OCI-LY1 (cell line): ENCODE results near the gene IGSF6.

Experiments
- H2AFZ ChIP-seq: fragments of 200-600 bp; sonication (generic), shearing (Covaris generic); 2 replicates; pipeline ENCODE4 v1.6.0; 2014; ENCODE audit warnings: antibody characterized with exemption, mild to moderate bottlenecking, low read length
- H3F3A ChIP-seq: fragments of 200-600 bp; sonication (generic), shearing (Covaris generic); 2 replicates; pipeline ENCODE4 v1.6.0; 2014; ENCODE audit warnings: mild to moderate bottlenecking, antibody characterized with exemption, low read length, moderate library complexity; ENCODE audit not compliant: insufficient read depth
- H3K27ac ChIP-seq: fragments of 200-600 bp; sonication (generic); 2 replicates; pipeline ENCODE4 v1.5.1; 2014; ENCODE audit warnings: low read length, mixed run types, mild to moderate bottlenecking, low read depth; ENCODE audit not compliant: poor library complexity, severe bottlenecking
- H3K27me3 ChIP-seq: fragments of 200-600 bp; sonication (generic); 2 replicates; pipeline ENCODE4 v1.6.0; 2014; ENCODE audit warnings: antibody characterized with exemption, mild to moderate bottlenecking, low read length, moderate library complexity; ENCODE audit not compliant: insufficient read depth
- H3K36me3 ChIP-seq: fragments of 200-600 bp; sonication (generic); 2 replicates; pipeline ENCODE4 v1.6.1; 2014; ENCODE audit warnings: mild to moderate bottlenecking, antibody characterized with exemption, low read length, moderate library complexity, mixed read lengths; ENCODE audit not compliant: insufficient read depth
- H3K4me1 ChIP-seq: fragments of 200-600 bp; sonication (generic); 2 replicates; pipeline ENCODE4 v1.5.1; 2014; ENCODE audit warnings: mild to moderate bottlenecking, low read length, moderate library complexity; ENCODE audit not compliant: insufficient read depth, severe bottlenecking
- H3K4me2 ChIP-seq: fragments of 200-600 bp; sonication (generic), shearing (Covaris generic); 2 replicates; pipeline ENCODE4 v1.6.1; 2014; ENCODE audit warnings: low read length
- H3K4me3 ChIP-seq: fragments of 200-600 bp; sonication (generic); 2 replicates; pipeline ENCODE4 v1.5.1; 2014; ENCODE audit warnings: low read length, low read depth, mild to moderate bottlenecking, mixed read lengths; ENCODE audit not compliant: poor library complexity, severe bottlenecking
- H3K79me2 ChIP-seq: fragments of 200-600 bp; shearing (Covaris generic); 2 replicates; pipeline ENCODE4 v1.6.1; 2016; ENCODE audit warnings: mixed run types, low read length, mixed read lengths; ENCODE audit not compliant: insufficient read depth
- H3K9ac ChIP-seq: fragments of 200-600 bp; sonication (generic), shearing (Covaris generic); 2 replicates; pipeline ENCODE4 v1.6.1; 2014; ENCODE audit warnings: mild to moderate bottlenecking, low read length, mixed read lengths
- H3K9me2 ChIP-seq: fragments of 200-600 bp; sonication (generic), shearing (Covaris generic); 2 replicates; pipeline ENCODE4 v1.6.1; 2014; ENCODE audit warnings: low read depth, mild to moderate bottlenecking, low read length, mixed read lengths
- H3K9me3 ChIP-seq: fragments of 200-600 bp; shearing (Covaris generic); 2 replicates; pipeline ENCODE4 v1.6.1; 2014; ENCODE audit warnings: low read length, mixed read lengths
- H4K20me1 ChIP-seq: fragments of 200-600 bp; sonication (generic), shearing (Covaris generic); 2 replicates; pipeline ENCODE4 v1.6.0; 2016; ENCODE audit warnings: mild to moderate bottlenecking, low read length; ENCODE audit not compliant: insufficient read depth
- CTCF ChIP-seq: fragments of 200-600 bp; sonication (generic), shearing (Covaris generic); IDR thresholded peaks from 2 replicates; pipeline ENCODE4 v1.5.1; 2017; ENCODE audit warnings: mild to moderate bottlenecking, antibody characterized with exemption, low read length, moderate library complexity, mixed read lengths
- EZH2 ChIP-seq: fragments of 200-600 bp; sonication (generic), shearing (Covaris generic); IDR thresholded peaks from 2 replicates; pipeline ENCODE4 v1.8.0; 2017; ENCODE audit warnings: borderline replicate concordance, mixed run types, mild to moderate bottlenecking, antibody characterized with exemption, low read length, moderate library complexity, mixed read lengths

IGSF6 gene

DNA sequence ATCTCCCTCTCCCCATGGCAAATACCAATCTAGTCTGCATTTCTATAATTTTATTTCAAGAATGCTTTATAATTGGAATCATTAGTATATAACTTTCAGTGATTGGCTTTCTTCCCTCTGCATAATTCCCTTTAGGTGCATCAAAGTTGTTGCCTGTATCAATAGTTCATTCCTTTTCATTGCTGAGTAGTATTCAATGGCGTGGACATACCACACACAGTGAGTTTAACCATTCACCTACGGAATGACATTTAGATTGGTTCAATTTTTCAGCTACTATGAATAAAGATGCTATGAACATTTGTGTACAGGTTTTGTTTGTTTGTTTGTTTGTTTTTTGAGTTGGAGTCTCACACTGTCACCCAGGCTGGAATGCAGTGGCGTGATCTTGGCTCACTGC, 21.1 kb upstream of the IGSF6 start:
- no peak for TF ChIP-seq CTCF
- TF ChIP-seq EZH2: no peak
- Histone ChIP-seq H3K27ac (no peak overlapping the region), H3K27me3 (peaks cover 9% of the 10 kb centered on the region; the same call in 1 of the 2 replicates), H3K9ac (no peak overlapping the region), H3K79me2 (no peaks in the 10 kb centered on the region), H3K4me2 (no peak overlapping the region), H4K20me1 (no peaks in the 10 kb centered on the region), H2AFZ (no peak overlapping the region), H3K9me3 (0 out of 2 replicates have a peak, but pooled peaks cover 3% of the 10 kb centered on the region), H3K9me2 (no peaks in the 10 kb centered on the region), H3K36me3 (no peaks in the 10 kb centered on the region), H3F3A (no peaks in the 10 kb centered on the region), H3K4me3 (no peak overlapping the region), H3K4me1 (no peaks in the 10 kb centered on the region)

DNA sequence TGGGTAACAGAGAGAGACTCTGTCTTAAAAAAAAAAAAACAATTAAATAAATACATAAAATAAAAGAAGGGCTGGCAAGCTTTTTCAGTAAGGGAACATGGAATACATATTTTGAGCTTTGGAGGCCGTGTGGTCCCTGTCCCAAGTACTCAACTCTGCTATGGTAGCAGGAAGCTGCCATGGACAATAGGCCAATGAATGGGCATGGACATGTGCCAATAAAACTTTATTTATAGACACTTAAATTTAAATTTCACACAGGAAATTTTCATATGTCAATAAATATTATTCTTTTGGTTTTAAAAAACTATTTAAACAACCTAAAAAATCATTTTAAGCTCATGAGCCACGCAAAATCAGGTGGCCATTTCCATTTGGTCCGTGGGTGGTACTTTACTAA, 15.2 kb upstream of the IGSF6 start:
- no peak overlapping the region for H3K4me3 ChIP-seq
- H3F3A ChIP-seq: no peaks in the 10 kb centered on the region
- H3K9me2 ChIP-seq: no peaks in the 10 kb centered on the region
- H3K9ac ChIP-seq: no peak overlapping the region
- H2AFZ ChIP-seq: no peak overlapping the region
- no peaks in the 10 kb centered on the region for H4K20me1 ChIP-seq
- H3K9me3 ChIP-seq: no peaks in the 10 kb centered on the region
- no peaks in the 10 kb centered on the region for H3K36me3 ChIP-seq
- no peak for TF ChIP-seq EZH2
- no peak for TF ChIP-seq CTCF
- H3K4me2 ChIP-seq: no peak overlapping the region
- H3K27ac ChIP-seq: no peak overlapping the region
- H3K27me3 ChIP-seq: no peaks in the 10 kb centered on the region
- H3K4me1 ChIP-seq: peaks cover 8% of the 10 kb centered on the region
- H3K79me2 ChIP-seq: no peaks in the 10 kb centered on the region

DNA sequence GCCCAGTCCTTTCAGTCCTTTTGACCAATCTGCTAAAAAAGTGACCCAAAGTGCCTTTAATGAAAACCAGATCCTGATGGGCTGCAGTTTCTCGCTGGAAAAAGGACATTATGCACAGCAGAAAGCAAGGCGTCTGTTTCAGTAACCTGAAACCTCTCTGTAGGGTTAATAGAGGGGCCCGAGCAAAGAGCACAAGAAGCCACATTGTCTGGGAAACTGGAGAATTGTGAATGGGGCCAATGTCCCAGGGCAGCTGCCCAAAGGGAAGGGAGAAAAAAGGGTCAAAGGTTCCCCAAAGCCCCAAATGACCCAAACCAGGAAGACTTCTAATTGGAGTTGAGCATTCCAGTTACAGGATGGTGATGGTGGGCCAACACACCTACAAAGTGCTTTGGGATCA, 14.4 kb upstream of the IGSF6 start:
- no peaks in the 10 kb centered on the region for H3K9me2 ChIP-seq
- H3K27me3 ChIP-seq: no peaks in the 10 kb centered on the region
- H3K27ac ChIP-seq: no peak overlapping the region
- no peak overlapping the region for H2AFZ ChIP-seq
- no peaks in the 10 kb centered on the region for H3K9me3 ChIP-seq
- H3K79me2 ChIP-seq: no peaks in the 10 kb centered on the region
- no peak overlapping the region for H3K9ac ChIP-seq
- no peak overlapping the region for H3K4me3 ChIP-seq
- TF ChIP-seq CTCF (no peak), EZH2 (no peak)
- H3K4me2 ChIP-seq: no peak overlapping the region
- peaks cover 8% of the 10 kb centered on the region for H3K4me1 ChIP-seq
- no peaks in the 10 kb centered on the region for H3F3A ChIP-seq
- H4K20me1 ChIP-seq: no peaks in the 10 kb centered on the region
- H3K36me3 ChIP-seq: no peaks in the 10 kb centered on the region
